LNCAP (cell line): ENCODE data around the gene PRR35.

Source experiments
- TF ChIP-seq, protein P1 (sequence below): fragments of 450-650 bp; IDR thresholded peaks from 2 replicates; pipeline ENCODE4 v1.5.1; 2017; ENCODE audit warnings: mild to moderate bottlenecking

The PRR35 gene

DNA sequence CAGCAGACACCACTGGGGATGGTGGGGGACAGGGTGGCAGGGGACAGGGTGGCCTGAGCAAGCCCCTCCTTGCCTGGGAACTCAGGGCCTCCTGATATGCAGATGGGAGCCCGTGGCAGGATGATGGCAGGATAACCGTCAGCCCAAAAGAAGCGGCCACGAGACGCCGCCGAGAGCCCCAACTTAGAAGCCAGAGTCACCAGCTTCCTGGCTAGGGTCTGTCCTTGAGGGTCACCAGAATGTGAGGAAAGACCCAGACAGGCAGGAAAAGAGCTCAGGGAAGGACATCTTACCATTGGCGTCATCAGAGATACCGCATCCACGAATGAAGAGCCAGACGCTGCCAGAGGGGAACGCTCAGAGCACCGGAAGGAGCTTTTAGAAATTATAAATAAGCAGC, 49.1 kb downstream of the PRR35 start:
- TF ChIP-seq, protein P1, sequence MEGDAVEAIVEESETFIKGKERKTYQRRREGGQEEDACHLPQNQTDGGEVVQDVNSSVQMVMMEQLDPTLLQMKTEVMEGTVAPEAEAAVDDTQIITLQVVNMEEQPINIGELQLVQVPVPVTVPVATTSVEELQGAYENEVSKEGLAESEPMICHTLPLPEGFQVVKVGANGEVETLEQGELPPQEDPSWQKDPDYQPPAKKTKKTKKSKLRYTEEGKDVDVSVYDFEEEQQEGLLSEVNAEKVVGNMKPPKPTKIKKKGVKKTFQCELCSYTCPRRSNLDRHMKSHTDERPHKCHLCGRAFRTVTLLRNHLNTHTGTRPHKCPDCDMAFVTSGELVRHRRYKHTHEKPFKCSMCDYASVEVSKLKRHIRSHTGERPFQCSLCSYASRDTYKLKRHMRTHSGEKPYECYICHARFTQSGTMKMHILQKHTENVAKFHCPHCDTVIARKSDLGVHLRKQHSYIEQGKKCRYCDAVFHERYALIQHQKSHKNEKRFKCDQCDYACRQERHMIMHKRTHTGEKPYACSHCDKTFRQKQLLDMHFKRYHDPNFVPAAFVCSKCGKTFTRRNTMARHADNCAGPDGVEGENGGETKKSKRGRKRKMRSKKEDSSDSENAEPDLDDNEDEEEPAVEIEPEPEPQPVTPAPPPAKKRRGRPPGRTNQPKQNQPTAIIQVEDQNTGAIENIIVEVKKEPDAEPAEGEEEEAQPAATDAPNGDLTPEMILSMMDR, result no peak

DNA sequence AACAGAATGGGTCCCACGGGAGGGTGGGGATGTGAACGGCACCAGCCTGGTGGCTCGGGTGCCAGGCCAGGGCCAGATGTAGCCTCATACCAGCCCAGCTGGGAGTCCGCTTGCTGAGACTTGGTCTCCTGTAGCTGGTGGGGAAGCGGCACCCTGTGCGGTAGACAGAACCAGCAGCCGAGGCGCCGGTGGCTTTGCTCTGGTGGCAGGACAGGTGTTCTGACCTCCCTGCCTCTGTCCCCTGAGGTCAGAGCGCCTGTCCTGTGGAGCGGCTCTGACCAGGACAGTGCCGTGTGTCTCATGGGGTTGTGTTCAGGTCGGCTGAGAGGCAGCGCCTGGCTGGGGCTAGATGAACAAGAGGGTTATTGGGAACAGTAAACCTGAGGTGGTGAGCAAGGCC, 49.8 kb downstream of the PRR35 start:
- TF ChIP-seq, protein P1, result no peak

DNA sequence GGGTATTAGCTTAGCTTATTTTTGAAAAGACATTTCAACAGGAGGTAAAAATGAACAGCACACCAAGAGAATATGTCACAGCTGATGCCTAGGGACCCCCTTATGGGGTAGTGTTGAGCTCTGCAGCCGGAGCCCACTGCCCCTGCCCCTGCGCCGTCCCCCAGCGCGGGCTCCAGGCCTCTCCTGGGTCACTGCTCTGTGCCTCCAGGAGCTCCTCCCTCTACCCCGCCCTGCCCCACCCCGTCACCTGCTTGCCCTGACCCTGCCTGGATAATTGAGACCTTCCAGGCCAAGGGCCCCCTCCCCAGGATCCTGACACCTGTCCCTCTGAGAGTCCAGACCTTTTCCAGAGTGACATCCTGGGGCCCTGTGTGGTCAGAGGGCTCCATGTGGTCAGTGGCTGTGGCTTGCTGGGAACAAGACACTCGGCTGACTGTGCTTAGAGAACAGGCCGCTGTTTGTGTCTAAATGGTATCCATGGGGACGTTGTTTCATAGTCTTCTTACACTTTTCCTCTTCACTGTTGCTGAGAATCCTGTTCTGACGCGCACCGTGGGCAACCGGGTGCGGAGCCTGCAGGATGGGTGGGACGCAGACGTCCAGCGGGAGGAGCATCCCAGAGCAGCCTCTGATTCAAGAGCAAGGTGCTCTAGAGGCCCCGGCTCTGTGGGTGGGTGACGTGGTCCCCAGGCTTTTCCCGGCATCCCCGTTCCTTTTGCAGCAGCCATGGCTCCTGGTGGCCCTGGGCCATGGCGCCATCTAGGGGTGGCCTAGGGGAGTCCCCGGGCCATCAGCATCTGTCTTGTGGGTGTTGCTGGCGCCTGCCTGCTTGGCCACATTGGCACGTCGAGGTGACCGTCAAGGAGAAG, 50.6 kb downstream of the PRR35 start:
- TF ChIP-seq, protein P1, result peak; percentile 50

- TF ChIP-seq, protein P1, result no peak
Measured at GRCh38 chr16:615122-615521, 54.9 kb downstream of the PRR35 start.
